ACC112 (cell line): ENCODE results near the gene HTATSF1.

Source experiments
- H2AFZ ChIP-seq: fragments of 200-600 bp; sonication (generic); one replicate; pipeline ENCODE4 v1.6.0; 2017; ENCODE audit warnings: antibody characterized with exemption, low read length; ENCODE audit not compliant: unreplicated experiment
- H3K27ac ChIP-seq: fragments of 200-600 bp; sonication (generic); 2 replicates; pipeline ENCODE4 v1.5.1; 2014; ENCODE audit warnings: low read depth, mild to moderate bottlenecking, antibody characterized with exemption, low read length, moderate library complexity
- H3K27me3 ChIP-seq: fragments of 200-600 bp; sonication (generic); 2 replicates; pipeline ENCODE4 v1.6.1; 2014; ENCODE audit warnings: mild to moderate bottlenecking, antibody characterized with exemption, low read length, moderate library complexity, mixed read lengths; ENCODE audit not compliant: insufficient read depth
- H3K36me3 ChIP-seq: fragments of 200-600 bp; sonication (generic); 2 replicates; pipeline ENCODE4 v1.6.1; 2016; ENCODE audit warnings: mild to moderate bottlenecking, antibody characterized with exemption, low read length, moderate library complexity, mixed read lengths; ENCODE audit not compliant: insufficient read depth
- H3K4me1 ChIP-seq: fragments of 200-600 bp; sonication (generic); one replicate; pipeline ENCODE4 v1.6.1; 2016; ENCODE audit warnings: low read length, mixed read lengths; ENCODE audit not compliant: insufficient read depth, unreplicated experiment, control insufficient read depth
- H3K4me3 ChIP-seq: fragments of 200-600 bp; sonication (generic); 2 replicates; pipeline ENCODE4 v1.5.1; 2014; ENCODE audit warnings: mild to moderate bottlenecking, low read depth, low read length
- H3K79me2 ChIP-seq: fragments of 200-600 bp; sonication (generic); one replicate; pipeline ENCODE4 v1.6.0; 2016; ENCODE audit warnings: low read length; ENCODE audit not compliant: control insufficient read depth, unreplicated experiment, insufficient read depth

HTATSF1 gene

DNA sequence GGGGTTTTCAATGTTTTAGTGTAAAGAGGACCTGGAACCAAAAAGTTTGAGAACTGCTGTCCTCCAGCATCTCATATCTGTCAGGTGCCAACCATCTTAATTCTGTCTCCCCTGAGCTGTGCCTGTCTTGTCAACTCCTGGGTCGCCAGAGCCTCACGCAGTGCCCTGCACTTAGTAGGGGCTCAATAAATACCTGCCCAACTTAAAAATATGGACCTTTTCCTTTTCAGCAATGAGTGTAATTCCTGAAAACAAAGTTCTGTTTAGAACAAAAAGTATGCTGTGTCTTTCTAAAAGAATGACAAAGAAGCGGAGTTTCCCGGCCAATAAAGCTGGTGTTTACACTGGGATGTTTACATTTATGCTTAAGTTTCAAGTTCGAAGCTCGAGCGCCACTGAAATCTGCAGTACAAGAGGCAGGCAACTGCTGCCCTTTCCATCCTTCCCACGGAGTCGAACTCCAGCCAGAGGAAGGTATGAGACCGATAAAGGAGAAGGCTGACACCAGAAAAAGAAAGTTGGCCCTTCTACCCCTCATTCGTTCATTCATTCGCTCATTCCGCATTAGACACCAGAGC is 1.1 kb upstream of the HTATSF1 start:
- H3K4me3 ChIP-seq, result peak overlapping the region; percentile 95
- no peaks in the 10 kb centered on the region; the same call in 1 of the 2 replicates for H3K27me3 ChIP-seq
- peak overlapping the region; percentile 97 for H2AFZ ChIP-seq
- H3K79me2 ChIP-seq, result peaks cover 24% of the 10 kb centered on the region
- H3K36me3 ChIP-seq, result no peaks in the 10 kb centered on the region; the same call in 1 of the 2 replicates
- H3K4me1 ChIP-seq, result peaks cover 5% of the 10 kb centered on the region
- H3K27ac ChIP-seq, result peak overlapping the region; percentile 94

DNA sequence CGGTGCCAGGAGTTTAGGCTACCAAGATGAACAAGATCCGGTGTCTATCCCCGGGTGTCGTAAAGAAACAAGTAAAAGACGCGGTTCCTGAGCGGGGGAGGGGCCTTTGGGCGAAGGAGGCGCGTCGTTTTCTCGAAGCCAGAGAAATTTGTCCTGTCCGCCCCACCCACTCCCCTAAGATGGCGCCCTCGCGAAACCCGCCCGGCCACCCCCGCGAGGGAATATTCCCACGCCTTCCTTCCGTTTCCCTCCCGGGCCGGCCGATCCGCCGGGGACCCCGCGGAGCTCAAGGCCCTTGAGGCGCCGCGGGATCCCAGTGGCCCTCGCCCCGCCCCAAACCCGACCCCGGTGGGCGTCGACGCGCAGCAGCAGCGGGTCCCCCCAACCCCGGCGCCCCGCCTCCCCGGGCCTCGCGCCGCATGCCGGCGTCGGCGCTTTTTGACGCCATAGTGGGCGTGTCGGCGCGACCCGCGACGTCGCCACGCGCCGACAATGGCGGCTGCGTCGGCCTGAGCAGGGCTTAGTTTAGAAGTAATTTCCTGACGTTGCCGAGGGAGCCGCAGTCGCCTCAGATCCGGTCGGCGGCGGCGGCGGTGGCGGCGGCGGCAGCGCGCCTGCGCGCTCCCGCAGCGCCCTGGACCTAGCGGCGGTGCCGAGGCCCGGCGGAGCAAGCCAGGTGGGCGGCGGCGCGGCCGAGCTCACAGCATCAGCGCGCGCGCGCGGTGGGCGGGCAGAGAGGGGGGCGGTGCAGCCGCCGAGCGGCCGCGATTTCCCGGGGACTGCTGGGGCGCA is 432 bp upstream of the HTATSF1 start:
- H3K4me3 ChIP-seq, result peak overlapping the region; percentile 95
- peak overlapping the region; percentile 94 for H3K27ac ChIP-seq
- H3K36me3 ChIP-seq, result no peaks in the 10 kb centered on the region; the same call in 1 of the 2 replicates
- H3K27me3 ChIP-seq, result no peaks in the 10 kb centered on the region
- H3K4me1 ChIP-seq, result peaks cover 5% of the 10 kb centered on the region
- peaks cover 24% of the 10 kb centered on the region for H3K79me2 ChIP-seq
- H2AFZ ChIP-seq, result peak overlapping the region; percentile 97

GRCh38 chrX:136519069-136519468 is 21.7 kb downstream of the HTATSF1 start:
- Histone ChIP-seq H2AFZ (no peak overlapping the region), H3K4me1 (no peaks in the 10 kb centered on the region), H3K27ac (no peak overlapping the region), H3K27me3 (no peaks in the 10 kb centered on the region), H3K36me3 (no peaks in the 10 kb centered on the region), H3K4me3 (no peak overlapping the region), H3K79me2 (no peaks in the 10 kb centered on the region)

DNA sequence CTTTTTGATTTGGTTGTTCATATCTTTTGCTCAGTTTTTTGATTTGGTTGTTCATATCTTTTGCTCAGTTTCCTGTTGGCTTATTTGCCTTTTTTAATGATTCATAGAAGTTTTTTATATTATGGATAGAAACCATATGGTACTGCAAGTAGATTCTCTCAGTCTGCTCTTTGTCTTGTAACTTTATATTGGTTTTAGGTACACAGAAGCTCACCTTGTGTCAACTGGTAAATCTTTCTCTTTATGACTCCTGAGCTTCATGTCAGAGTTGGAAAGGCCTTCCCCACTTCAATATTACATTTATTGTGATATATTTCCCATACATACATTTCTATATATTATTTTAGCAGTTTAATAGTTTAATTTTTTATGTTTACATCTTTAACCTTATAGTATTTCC is 26.4 kb downstream of the HTATSF1 start:
- no peak overlapping the region for H3K4me3 ChIP-seq
- H3K79me2 ChIP-seq, result no peaks in the 10 kb centered on the region
- H3K27ac ChIP-seq, result no peak overlapping the region
- peaks cover 6% of the 10 kb centered on the region for H3K4me1 ChIP-seq
- H2AFZ ChIP-seq, result no peak overlapping the region
- no peaks in the 10 kb centered on the region for H3K27me3 ChIP-seq
- H3K36me3 ChIP-seq, result no peaks in the 10 kb centered on the region

GRCh38 chrX:136525738-136526606 is 28.6 kb downstream of the HTATSF1 start:
- Histone ChIP-seq H2AFZ (no peak overlapping the region), H3K79me2 (no peaks in the 10 kb centered on the region), H3K36me3 (no peaks in the 10 kb centered on the region), H3K27ac (no peak overlapping the region), H3K4me1 (peaks cover 6% of the 10 kb centered on the region), H3K27me3 (no peaks in the 10 kb centered on the region), H3K4me3 (no peak overlapping the region; the same call in 1 of the 2 replicates)

GRCh38 chrX:136528645-136529315 is 31.4 kb downstream of the HTATSF1 start:
- Histone ChIP-seq H3K27me3 (peaks cover 7% of the 10 kb centered on the region; the same call in 1 of the 2 replicates), H3K4me1 (peaks cover 6% of the 10 kb centered on the region), H3K27ac (no peak overlapping the region), H3K4me3 (no peak overlapping the region), H3K79me2 (no peaks in the 10 kb centered on the region), H3K36me3 (no peaks in the 10 kb centered on the region), H2AFZ (no peak overlapping the region)

DNA sequence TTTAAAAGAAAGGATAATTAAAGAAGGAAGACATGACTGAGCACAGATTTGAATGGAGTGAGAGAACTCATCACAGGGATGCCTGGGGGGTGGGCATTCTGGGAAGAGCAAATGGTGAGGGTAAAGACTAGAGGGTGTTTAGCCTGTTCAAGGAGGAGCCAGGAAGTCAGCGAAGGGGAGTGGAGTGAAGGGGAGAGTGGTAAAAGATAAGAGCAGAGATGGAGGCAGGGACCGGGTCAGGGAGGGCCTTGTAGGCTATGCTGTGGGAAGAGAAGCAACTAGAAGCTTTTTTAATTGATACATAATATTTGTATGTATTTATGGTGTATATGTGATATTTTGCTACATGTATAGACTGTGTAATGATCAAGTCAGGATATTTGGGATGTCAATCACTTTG is 32.4 kb downstream of the HTATSF1 start:
- H3K27me3 ChIP-seq, result peaks cover 16% of the 10 kb centered on the region
- no peaks in the 10 kb centered on the region for H3K79me2 ChIP-seq
- no peak overlapping the region for H3K4me3 ChIP-seq
- H2AFZ ChIP-seq, result no peak overlapping the region
- no peaks in the 10 kb centered on the region for H3K36me3 ChIP-seq
- H3K4me1 ChIP-seq, result peaks cover 6% of the 10 kb centered on the region
- no peak overlapping the region for H3K27ac ChIP-seq

GRCh38 chrX:136531951-136532350 is 34.6 kb downstream of the HTATSF1 start, which contains the start of gene VGLL1:
Gene VGLL1, plus strand, starts transcription at chrX:136532215. Its CDS starts 3,806 bp downstream, at chrX:136536021.
- no peak within 1 kb of the TSS for H3K27ac ChIP-seq
- H3K4me3 ChIP-seq, result no peak within 1 kb of the TSS
- no peaks in the 10 kb centered on the region for H3K36me3 ChIP-seq
- H3K4me1 ChIP-seq, result no peaks in the 10 kb centered on the region
- no peaks in the 10 kb centered on the region for H3K79me2 ChIP-seq
- no peak within 1 kb of the TSS for H2AFZ ChIP-seq
- H3K27me3 ChIP-seq, result peaks cover 20% of the 10 kb centered on the region

DNA sequence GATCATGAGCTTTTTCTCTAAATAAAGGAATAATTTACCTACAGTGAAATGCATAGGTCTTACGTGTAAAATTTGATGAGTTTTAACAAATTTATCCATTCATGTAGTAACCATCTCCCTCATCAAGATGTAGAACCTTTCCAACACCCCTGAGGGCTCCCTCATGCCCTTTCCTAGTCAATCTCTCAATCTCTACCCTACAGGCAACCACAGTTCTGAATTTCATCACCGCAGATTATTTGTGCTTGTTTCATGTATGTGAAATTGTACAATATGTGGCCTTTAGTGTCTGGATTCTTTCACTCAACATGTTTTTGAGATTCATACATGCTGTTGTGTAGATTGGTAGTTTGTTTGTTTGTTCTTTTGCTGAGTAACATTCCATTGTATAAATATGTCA is 36.7 kb downstream of the HTATSF1 start:
- no peaks in the 10 kb centered on the region for H3K79me2 ChIP-seq
- no peak overlapping the region for H3K4me3 ChIP-seq
- H2AFZ ChIP-seq, result no peak overlapping the region
- no peaks in the 10 kb centered on the region for H3K36me3 ChIP-seq
- no peak overlapping the region for H3K27ac ChIP-seq
- no peaks in the 10 kb centered on the region for H3K4me1 ChIP-seq
- peaks cover 23% of the 10 kb centered on the region for H3K27me3 ChIP-seq

- Histone ChIP-seq H3K4me1 (no peaks in the 10 kb centered on the region), H3K27me3 (peaks cover 21% of the 10 kb centered on the region), H3K79me2 (no peaks in the 10 kb centered on the region), H3K27ac (no peak overlapping the region), H3K4me3 (no peak overlapping the region), H3K36me3 (no peaks in the 10 kb centered on the region), H2AFZ (no peak overlapping the region)
These were observed 41.4 kb downstream of the HTATSF1 start for GRCh38 chrX:136538811-136539210.
